Stimulated activated naive CD8-positive, alpha-beta T cell treated with anti-CD3 and anti-CD28 coated beads, Interleukin-15, amount 100 ng/mL, for 72 hours (primary cell): ENCODE results near the gene POLR2A.

Experiments
- ATAC-seq: fragments of 150-1000 bp; cut with Tn5 transposase; 2 replicates; pipeline ENCODE4 v1.10.0; 2021; ENCODE audit warnings: mild to moderate bottlenecking, moderate library complexity
- DNase-seq, 2 donors: peaks; one replicate each; pipeline ENCODE4 v3.0.0; 2021 to 2022
- H3K27ac Mint-ChIP-seq, 2 donors: one replicate each; pipeline ENCODE4 v1.8.0; 2022; ENCODE audit warnings: mild to moderate bottlenecking in 2 of 2, mixed read lengths in 2 of 2, moderate library complexity in 2 of 2
- H3K27me3 Mint-ChIP-seq: one replicate; pipeline ENCODE4 v1.8.0; 2022; ENCODE audit warnings: mixed read lengths
- H3K4me1 Mint-ChIP-seq: one replicate; pipeline ENCODE4 v1.8.0; 2022; ENCODE audit warnings: mild to moderate bottlenecking, mixed read lengths
- H3K4me3 Mint-ChIP-seq, 2 donors: one replicate each; pipeline ENCODE4 v1.8.0; 2022; ENCODE audit warnings: mild to moderate bottlenecking in 2 of 2, mixed read lengths in 2 of 2, moderate library complexity in 1 of 2
- H3K9me3 Mint-ChIP-seq, 2 donors: one replicate each; pipeline ENCODE4 v1.8.0; 2022; ENCODE audit warnings: mixed read lengths in 2 of 2

Gene POLR2A

GRCh38 chr17:7444682-7445618, 39.2 kb upstream of the POLR2A start, which contains the start of gene CHRNB1:
CHRNB1 (plus strand) TSS chr17:7445061; CDS start chr17:7445128, 67 bp downstream.
- ATAC-seq: peak; percentile 36
- Mint-ChIP-seq H3K27me3 (peaks cover 72% of the 10 kb centered on the region), H3K4me3 (peak within 1 kb of the TSS; percentile 83 to 91), H3K9me3 (no peaks in the 10 kb centered on the region), H3K27ac (peak within 1 kb of the TSS; percentile 10 to 74), H3K4me1 (peaks cover 46% of the 10 kb centered on the region)
- DNase-seq: peak in 1 of 2 donors; percentile 28

GRCh38 chr17:7445619-7445968, 38.6 kb upstream of the POLR2A start:
- Mint-ChIP-seq H3K9me3 (no peaks in the 10 kb centered on the region), H3K27me3 (peaks cover 66% of the 10 kb centered on the region), H3K4me1 (peaks cover 39% of the 10 kb centered on the region), H3K4me3 (peak overlapping the region; percentile 83 to 91), H3K27ac (peak overlapping the region; percentile 10 to 72)
- ATAC-seq (peak; percentile 85), DNase-seq (peak; percentile 31 to 45)

- ATAC-seq: no peak
- Mint-ChIP-seq H3K27ac (no peak overlapping the region), H3K4me3 (no peak overlapping the region), H3K9me3 (no peaks in the 10 kb centered on the region), H3K27me3 (peaks cover 41% of the 10 kb centered on the region), H3K4me1 (peaks cover 32% of the 10 kb centered on the region)
- no peak for DNase-seq
Observed at GRCh38 chr17:7448461-7448860, 35.7 kb upstream of the POLR2A start.

GRCh38 chr17:7459961-7460545, 24.1 kb upstream of the POLR2A start:
- DNase-seq (no peak), ATAC-seq (no peak)
- Mint-ChIP-seq H3K9me3 (no peaks in the 10 kb centered on the region), H3K4me1 (peaks cover 26% of the 10 kb centered on the region), H3K4me3 (no peak overlapping the region), H3K27me3 (no peaks in the 10 kb centered on the region), H3K27ac (peak overlapping the region in 1 of 2 donors; percentile 31)

GRCh38 chr17:7460850-7461660, 23.1 kb upstream of the POLR2A start:
- Mint-ChIP-seq H3K4me1 (peaks cover 23% of the 10 kb centered on the region), H3K9me3 (no peaks in the 10 kb centered on the region), H3K4me3 (no peak overlapping the region), H3K27ac (peak overlapping the region in 1 of 2 donors; percentile 37), H3K27me3 (no peaks in the 10 kb centered on the region)
- DNase-seq (no peak), ATAC-seq (no peak)

GRCh38 chr17:7462474-7463371, 21.4 kb upstream of the POLR2A start:
- Mint-ChIP-seq H3K4me3 (no peak overlapping the region), H3K9me3 (no peaks in the 10 kb centered on the region), H3K4me1 (peaks cover 30% of the 10 kb centered on the region), H3K27me3 (no peaks in the 10 kb centered on the region), H3K27ac (peak overlapping the region in 1 of 2 donors; percentile 58)
- ATAC-seq (peak; percentile 21), DNase-seq (no peak)

- H3K9me3 Mint-ChIP-seq: no peaks in the 10 kb centered on the region
- no peak overlapping the region for H3K27ac Mint-ChIP-seq
- DNase-seq (no peak), ATAC-seq (peak; percentile 8)
- no peak overlapping the region for H3K4me3 Mint-ChIP-seq
- H3K4me1 Mint-ChIP-seq: peaks cover 37% of the 10 kb centered on the region
- H3K27me3 Mint-ChIP-seq: no peaks in the 10 kb centered on the region
Observed at GRCh38 chr17:7463372-7463846, 20.8 kb upstream of the POLR2A start.

- H3K27me3 Mint-ChIP-seq: no peaks in the 10 kb centered on the region
- DNase-seq (no peak), ATAC-seq (no peak)
- H3K9me3 Mint-ChIP-seq: no peaks in the 10 kb centered on the region
- no peak overlapping the region for H3K4me3 Mint-ChIP-seq
- H3K4me1 Mint-ChIP-seq: peaks cover 43% of the 10 kb centered on the region
- no peak overlapping the region for H3K27ac Mint-ChIP-seq
Observed at GRCh38 chr17:7464081-7464480, 20.1 kb upstream of the POLR2A start.

- H3K4me1 Mint-ChIP-seq: peaks cover 30% of the 10 kb centered on the region
- H3K27me3 Mint-ChIP-seq: no peaks in the 10 kb centered on the region
- no peak overlapping the region for H3K4me3 Mint-ChIP-seq
- H3K27ac Mint-ChIP-seq: peak overlapping the region in 1 of 2 donors; percentile 78
- ATAC-seq (peak; percentile 39), DNase-seq (no peak)
- H3K9me3 Mint-ChIP-seq: no peaks in the 10 kb centered on the region
Observed at GRCh38 chr17:7465597-7466275, 18.4 kb upstream of the POLR2A start.

- Mint-ChIP-seq H3K9me3 (no peaks in the 10 kb centered on the region), H3K27ac (peak overlapping the region in 1 of 2 donors; percentile 78), H3K4me1 (peaks cover 30% of the 10 kb centered on the region), H3K4me3 (no peak overlapping the region), H3K27me3 (no peaks in the 10 kb centered on the region)
- DNase-seq: no peak
- ATAC-seq: no peak
Observed at GRCh38 chr17:7466318-7466638, 17.9 kb upstream of the POLR2A start.

GRCh38 chr17:7466639-7467341, 17.4 kb upstream of the POLR2A start:
- no peak for ATAC-seq
- DNase-seq: no peak
- H3K27me3 Mint-ChIP-seq: no peaks in the 10 kb centered on the region
- peak overlapping the region in 1 of 2 donors; percentile 78 for H3K27ac Mint-ChIP-seq
- no peaks in the 10 kb centered on the region for H3K9me3 Mint-ChIP-seq
- H3K4me1 Mint-ChIP-seq: peaks cover 35% of the 10 kb centered on the region
- H3K4me3 Mint-ChIP-seq: no peak overlapping the region

- ATAC-seq (no peak), DNase-seq (no peak)
- Mint-ChIP-seq H3K4me1 (peaks cover 42% of the 10 kb centered on the region), H3K27ac (peak overlapping the region in 1 of 2 donors; percentile 85), H3K27me3 (no peaks in the 10 kb centered on the region), H3K4me3 (no peak overlapping the region), H3K9me3 (no peaks in the 10 kb centered on the region)
Observed at GRCh38 chr17:7467498-7467897, 16.7 kb upstream of the POLR2A start.

GRCh38 chr17:7468290-7468689, 15.9 kb upstream of the POLR2A start:
- no peak for DNase-seq
- no peak overlapping the region for H3K27ac Mint-ChIP-seq
- no peak overlapping the region for H3K4me3 Mint-ChIP-seq

More at GRCh38 chr17:7468290-7468689, 15.9 kb upstream of the POLR2A start:
- Mint-ChIP-seq H3K27me3 (no peaks in the 10 kb centered on the region), H3K4me1 (peaks cover 50% of the 10 kb centered on the region), H3K9me3 (no peaks in the 10 kb centered on the region)
- no peak for ATAC-seq
